Prostate gland (tissue), 2 donors: ENCODE measurements around the gene C2orf74.

Source experiments
- CTCF ChIP-seq, 4 experiments: fragments of 200-600 bp in 2 of 4; fragments of 450-650 bp in 2 of 4; sonication (generic) in 2 of 4; IDR thresholded peaks; 1 replicate in 3 of 4; 2 replicates in 1 of 4; pipeline ENCODE4 v1.5.1; 2016 to 2019; ENCODE audit warnings: antibody characterized with exemption in 4 of 4, mild to moderate bottlenecking in 2 of 4, moderate library complexity in 2 of 4
- POLR2AphosphoS5 ChIP-seq: sonication (generic); formaldehyde crosslinking; IDR thresholded peaks from one replicate; pipeline ENCODE4 v1.6.1; 2017; ENCODE audit warnings: antibody characterized with exemption

GRCh38 chr2:61135510-61135909, 26.5 kb upstream of the C2orf74 start:
- TF ChIP-seq CTCF (IDR thresholded peaks at IDR 0.05) (peak in 2 of 4 experiments; percentile 35 to 49), POLR2AphosphoS5 (no peak)
